Esophagus muscularis mucosa (tissue), 4 donors: ENCODE data around the gene KSR1. TPM values are rescaled to one million over a fixed set of nuclear protein-coding genes. Genes with fewer than 3 reads are reported as not detected.
"Not testable (repeated sequence)": the region's sequence is repeated elsewhere in the genome, so short reads cannot be mapped to it uniquely, and the experiment has no call there.

Experiments
- DNase-seq: peaks from one replicate; pipeline ENCODE4 v3.0.0-alpha.2; 2017; ENCODE audit errors: extremely low spot score
- H3K27ac ChIP-seq, 4 donors: fragments of 200-600 bp; sonication (generic); replicated peaks in 1 of 4; 1 replicate in 3 of 4; 2 replicates in 1 of 4; pipeline ENCODE4 v1.5.1; 2016 to 2019; ENCODE audit warnings: mild to moderate bottlenecking in 1 of 4
- H3K27me3 ChIP-seq, 4 donors: fragments of 200-600 bp; sonication (generic); one replicate each; pipeline versions ENCODE4 v1.5.1 to v1.6.0; 2016 to 2019
- H3K36me3 ChIP-seq, 4 donors: fragments of 200-600 bp; sonication (generic); one replicate each; pipeline ENCODE4 v1.5.1; 2016 to 2019
- H3K4me1 ChIP-seq, 4 donors: fragments of 200-600 bp; sonication (generic); one replicate each; pipeline ENCODE4 v1.5.1; 2016 to 2019
- H3K4me3 ChIP-seq, 4 donors: fragments of 200-600 bp; sonication (generic); 1 replicate in 2 of 4; 2 replicates in 2 of 4; pipeline ENCODE4 v1.5.1; 2016 to 2019; ENCODE audit warnings: mild to moderate bottlenecking in 4 of 4, moderate library complexity in 1 of 4
- H3K9me3 ChIP-seq, 4 donors: fragments of 200-600 bp; sonication (generic); 1 replicate in 3 of 4; 2 replicates in 1 of 4; pipeline ENCODE4 v1.5.1; 2016 to 2019
- EP300 ChIP-seq: sonication (generic); formaldehyde crosslinking; IDR thresholded peaks from one replicate; pipeline ENCODE4 v1.6.1; 2017; ENCODE audit warnings: antibody characterized with exemption
- POLR2A ChIP-seq: fragments of 450-650 bp; IDR thresholded peaks from one replicate; pipeline ENCODE4 v1.6.1; 2017; ENCODE audit warnings: antibody characterized with exemption, moderate library complexity, mild to moderate bottlenecking, low read depth
- POLR2AphosphoS5 ChIP-seq, 2 donors: sonication (generic); formaldehyde crosslinking; IDR thresholded peaks; one replicate each; pipeline ENCODE4 v1.6.1; 2017; ENCODE audit warnings: antibody characterized with exemption in 2 of 2
- WGBS: methylation state at CpG from one replicate; pipeline ENCODE4 v1.1.5; 2018; 5-methylcytosine and 5-hydroxymethylcytosine counted together
- intact Hi-C: fragments of 100-400 bp; cut with DNase I; formaldehyde crosslinking; loops from one replicate; pipeline ENCODE4 v1.15.1; 2023
- total RNA-seq, 4 donors: library from RNA; depleted of rRNA; stranded (reverse); fragments of >200 nt; gene quantifications; one replicate each; pipeline versions ENCODE4 v1.1.0 to v1.2.1, GENCODE V29; 2016
- TF ChIP-seq, protein P1 (sequence below), 3 experiments: fragments of 200-600 bp in 2 of 3; fragments of 450-650 bp in 1 of 3; sonication (generic) in 2 of 3; IDR thresholded peaks; one replicate each; pipeline ENCODE4 v1.5.1; 2017 to 2019; ENCODE audit warnings: antibody characterized with exemption in 3 of 3, mild to moderate bottlenecking in 2 of 3, moderate library complexity in 1 of 3

KSR1 gene
- total RNA-seq, 4 donors from 2014 or later, result 13.3 to 18.9 (median 13.7) TPM

DNA sequence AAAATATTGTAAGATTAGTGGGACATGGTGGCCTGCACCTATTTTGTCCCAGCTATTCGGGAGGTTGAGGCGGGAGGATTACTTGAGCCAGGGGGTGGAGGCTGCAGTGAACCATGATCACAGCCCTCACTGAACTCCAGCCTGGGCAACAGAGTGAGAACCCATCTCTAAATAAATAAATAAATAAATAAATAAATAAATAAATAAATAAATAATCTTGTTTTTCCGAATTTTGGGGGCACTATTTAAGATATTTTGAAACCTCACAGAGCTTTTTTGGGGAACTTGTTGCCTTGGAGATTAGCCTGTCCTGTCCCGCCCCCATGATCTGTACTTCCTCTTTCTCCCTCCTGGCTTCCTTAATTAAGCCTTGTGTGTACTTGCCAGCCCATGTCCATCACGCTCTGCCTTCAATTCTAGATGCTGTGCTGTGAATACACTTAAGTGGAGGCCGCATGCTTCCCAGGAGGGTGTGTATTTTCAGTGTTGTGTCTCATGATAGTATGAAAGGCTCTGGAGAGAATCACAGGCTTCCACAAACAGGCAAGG, 179.1 kb downstream of the KSR1 start:
- no peak for DNase-seq
- Histone ChIP-seq H3K4me3 (no peak overlapping the region), H3K9me3 (no peaks in the 10 kb centered on the region), H3K27me3 (no peaks in the 10 kb centered on the region), H3K4me1 (peaks cover 28 to 33% (median 32%) of the 10 kb centered on the region in 4 donors), H3K36me3 (peaks cover 0 to 11% (median 5%) of the 10 kb centered on the region in 4 donors), H3K27ac (no peak overlapping the region)
- WGBS, result 77% methylated on average over 6 of the region's 6 CpGs
- no peak for TF ChIP-seq POLR2AphosphoS5 (IDR thresholded peaks at IDR 0.05)
- TF ChIP-seq, protein P1, sequence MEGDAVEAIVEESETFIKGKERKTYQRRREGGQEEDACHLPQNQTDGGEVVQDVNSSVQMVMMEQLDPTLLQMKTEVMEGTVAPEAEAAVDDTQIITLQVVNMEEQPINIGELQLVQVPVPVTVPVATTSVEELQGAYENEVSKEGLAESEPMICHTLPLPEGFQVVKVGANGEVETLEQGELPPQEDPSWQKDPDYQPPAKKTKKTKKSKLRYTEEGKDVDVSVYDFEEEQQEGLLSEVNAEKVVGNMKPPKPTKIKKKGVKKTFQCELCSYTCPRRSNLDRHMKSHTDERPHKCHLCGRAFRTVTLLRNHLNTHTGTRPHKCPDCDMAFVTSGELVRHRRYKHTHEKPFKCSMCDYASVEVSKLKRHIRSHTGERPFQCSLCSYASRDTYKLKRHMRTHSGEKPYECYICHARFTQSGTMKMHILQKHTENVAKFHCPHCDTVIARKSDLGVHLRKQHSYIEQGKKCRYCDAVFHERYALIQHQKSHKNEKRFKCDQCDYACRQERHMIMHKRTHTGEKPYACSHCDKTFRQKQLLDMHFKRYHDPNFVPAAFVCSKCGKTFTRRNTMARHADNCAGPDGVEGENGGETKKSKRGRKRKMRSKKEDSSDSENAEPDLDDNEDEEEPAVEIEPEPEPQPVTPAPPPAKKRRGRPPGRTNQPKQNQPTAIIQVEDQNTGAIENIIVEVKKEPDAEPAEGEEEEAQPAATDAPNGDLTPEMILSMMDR (IDR thresholded peaks at IDR 0.05), result no peak
- TF ChIP-seq POLR2A, result no peak
- no peak for TF ChIP-seq EP300
- intact Hi-C loops, result no loop called here

DNA sequence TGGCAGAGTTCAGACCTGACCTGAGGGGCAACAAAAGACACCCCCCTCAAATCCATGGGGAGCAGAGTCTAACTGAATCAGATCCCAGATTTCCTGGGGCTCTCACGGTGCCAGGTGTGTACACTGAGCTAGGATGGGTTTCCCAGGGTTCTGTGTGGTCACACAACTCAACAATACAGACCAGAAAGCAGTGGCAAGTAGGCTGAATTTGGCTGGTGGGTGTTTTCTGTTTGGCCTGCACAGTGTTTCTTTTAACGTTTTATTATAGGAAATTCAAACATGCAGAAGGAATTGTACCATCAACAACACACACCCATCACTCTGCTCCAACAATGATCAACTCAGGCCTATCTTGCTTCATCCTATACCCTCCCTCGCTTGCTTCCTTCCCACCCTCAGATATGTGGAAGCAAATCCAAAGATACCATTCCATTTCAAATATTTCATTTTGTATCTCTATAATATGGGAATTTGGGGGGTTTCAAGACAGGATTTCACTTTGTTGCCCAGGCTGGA, 179.8 kb downstream of the KSR1 start:
- H3K27ac ChIP-seq, intact Hi-C loops, H3K4me3 ChIP-seq, H3K9me3 ChIP-seq, H3K27me3 ChIP-seq, DNase-seq: not testable (repeated sequence)
- WGBS, result 77% methylated on average over 3 of the region's 3 CpGs
- H3K4me1 ChIP-seq, result peaks cover 28 to 33% (median 31%) of the 10 kb centered on the region in 4 donors
- peaks cover 0 to 15% (median 6%) of the 10 kb centered on the region in 4 donors for H3K36me3 ChIP-seq

DNA sequence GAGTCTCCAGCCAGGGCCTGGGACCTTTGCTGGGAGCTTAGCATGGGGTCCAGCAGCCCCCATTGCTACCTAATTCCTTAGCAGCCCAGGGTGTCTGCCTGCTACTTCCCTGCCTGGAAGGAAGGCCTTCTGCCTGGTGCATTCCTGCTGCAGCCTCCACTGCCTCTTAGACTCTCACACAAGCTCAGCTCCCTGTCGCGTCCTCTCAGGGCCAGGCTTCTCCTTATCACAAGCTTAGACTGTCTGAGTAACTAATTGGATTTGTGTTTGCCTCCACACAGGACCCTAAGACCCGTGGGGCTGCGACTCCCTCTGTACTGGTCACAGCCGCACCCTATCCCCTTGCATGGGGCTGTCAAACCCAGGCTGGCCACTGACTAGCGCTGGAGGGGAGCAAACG, 181.6 kb downstream of the KSR1 start:
- intact Hi-C loops, DNase-seq, H3K27ac ChIP-seq, H3K27me3 ChIP-seq, H3K4me3 ChIP-seq, H3K9me3 ChIP-seq: not testable (repeated sequence)
- Histone ChIP-seq H3K4me1 (peaks cover 13 to 19% (median 16%) of the 10 kb centered on the region in 4 donors), H3K36me3 (peaks cover 0 to 15% (median 6%) of the 10 kb centered on the region in 4 donors)
- WGBS, result 89% methylated on average over 5 of the region's 7 CpGs

DNA sequence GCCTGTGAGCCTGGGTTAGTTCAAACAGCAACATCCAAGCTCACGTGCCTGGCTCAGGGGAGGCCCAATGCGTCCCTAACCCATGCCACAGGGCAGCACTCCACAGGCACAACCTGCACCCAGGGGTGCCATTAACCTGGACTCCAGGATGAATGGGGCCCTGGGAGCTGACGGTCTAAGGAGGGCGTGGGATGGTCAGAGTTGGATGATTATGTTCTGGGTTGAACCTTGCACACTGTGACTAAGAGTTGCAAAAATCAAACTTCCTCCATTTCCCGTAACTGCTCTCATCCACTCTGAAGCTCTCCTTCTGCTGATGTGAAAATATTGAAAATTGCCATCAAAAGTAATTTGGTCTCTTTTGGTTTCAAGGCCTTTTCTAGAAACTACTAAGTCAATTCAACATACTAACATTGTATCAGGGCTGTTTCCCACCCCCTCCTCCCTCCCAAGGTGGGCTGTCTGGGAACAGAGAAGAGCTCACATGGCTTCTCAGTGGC, 182.2 kb downstream of the KSR1 start:
- H3K27ac ChIP-seq, intact Hi-C loops, H3K9me3 ChIP-seq, DNase-seq, H3K27me3 ChIP-seq, H3K4me3 ChIP-seq: not testable (repeated sequence)
- peaks cover 6 to 12% (median 9%) of the 10 kb centered on the region in 4 donors for H3K4me1 ChIP-seq
- 80% methylated on average over 1 of the region's 5 CpGs for WGBS
- peaks cover 0 to 15% (median 6%) of the 10 kb centered on the region in 4 donors for H3K36me3 ChIP-seq

DNA sequence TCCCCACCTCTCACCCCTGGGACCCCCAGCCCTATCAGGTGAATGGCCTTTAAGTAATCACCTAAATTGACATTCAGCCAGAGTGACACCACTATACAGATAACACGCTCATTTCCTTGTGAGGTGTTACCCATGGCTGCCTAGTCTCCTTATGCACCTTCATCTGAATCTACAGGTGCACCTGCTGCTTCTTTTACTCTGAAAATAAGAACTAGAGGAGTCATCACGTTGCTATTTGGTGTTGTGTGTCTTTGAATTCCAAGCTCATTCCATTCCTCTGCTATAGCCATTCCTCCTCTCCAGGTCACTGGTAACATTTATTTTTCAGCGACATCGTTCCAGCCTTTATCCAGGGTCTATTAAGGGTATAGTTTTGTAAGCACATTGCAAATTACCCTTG, 184.5 kb downstream of the KSR1 start:
- TF ChIP-seq EP300 (no peak), POLR2A (no peak)
- 83% methylated on average over 4 of the region's 4 CpGs for WGBS

DNA sequence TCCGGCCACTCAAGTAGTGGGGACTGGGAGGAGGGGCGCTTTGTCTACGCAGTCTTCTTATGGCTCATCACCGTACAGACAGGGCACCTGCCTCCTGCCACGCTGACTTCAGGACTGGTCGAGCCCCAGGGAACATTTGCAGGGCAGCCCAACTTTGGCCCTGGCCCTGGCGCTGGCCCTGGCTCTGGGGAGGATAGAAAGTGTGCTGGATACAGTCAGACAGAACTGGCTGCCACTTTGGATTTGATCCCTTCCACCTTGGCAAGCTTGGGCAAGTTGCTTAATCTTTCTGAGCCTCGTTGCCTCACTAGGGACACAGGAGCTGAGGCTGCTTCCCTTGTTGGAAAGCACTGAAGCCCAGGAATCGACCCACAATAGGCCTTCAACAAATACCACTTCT, 188.3 kb downstream of the KSR1 start:
- DNase-seq, result no peak
- no peaks in the 10 kb centered on the region for H3K9me3 ChIP-seq
- H3K4me1 ChIP-seq, result peaks cover 4 to 14% (median 6%) of the 10 kb centered on the region in 4 donors
- peaks cover 0 to 32% (median 5%) of the 10 kb centered on the region in 4 donors for H3K36me3 ChIP-seq
- H3K27ac ChIP-seq, result no peak overlapping the region
- TF ChIP-seq, protein P1 (IDR thresholded peaks at IDR 0.05), result no peak
- TF ChIP-seq POLR2A, result no peak
- TF ChIP-seq EP300, result no peak
- TF ChIP-seq POLR2AphosphoS5 (IDR thresholded peaks at IDR 0.05), result no peak
- H3K27me3 ChIP-seq, result no peaks in the 10 kb centered on the region
- intact Hi-C loops, result no loop called here
- no peak overlapping the region for H3K4me3 ChIP-seq
- 88% methylated on average over 8 of the region's 9 CpGs for WGBS

More for the DNA sequence above, 184.5 kb downstream of the KSR1 start:
- H3K27me3 ChIP-seq, result no peaks in the 10 kb centered on the region
- H3K9me3 ChIP-seq, result no peaks in the 10 kb centered on the region
- intact Hi-C loops, result no loop called here
- no peak overlapping the region for H3K27ac ChIP-seq
- no peak for DNase-seq
- no peak overlapping the region for H3K4me3 ChIP-seq
- H3K36me3 ChIP-seq, result peaks cover 0 to 19% (median 7%) of the 10 kb centered on the region in 4 donors
- H3K4me1 ChIP-seq, result peaks cover 0 to 8% (median 2%) of the 10 kb centered on the region in 4 donors

DNA sequence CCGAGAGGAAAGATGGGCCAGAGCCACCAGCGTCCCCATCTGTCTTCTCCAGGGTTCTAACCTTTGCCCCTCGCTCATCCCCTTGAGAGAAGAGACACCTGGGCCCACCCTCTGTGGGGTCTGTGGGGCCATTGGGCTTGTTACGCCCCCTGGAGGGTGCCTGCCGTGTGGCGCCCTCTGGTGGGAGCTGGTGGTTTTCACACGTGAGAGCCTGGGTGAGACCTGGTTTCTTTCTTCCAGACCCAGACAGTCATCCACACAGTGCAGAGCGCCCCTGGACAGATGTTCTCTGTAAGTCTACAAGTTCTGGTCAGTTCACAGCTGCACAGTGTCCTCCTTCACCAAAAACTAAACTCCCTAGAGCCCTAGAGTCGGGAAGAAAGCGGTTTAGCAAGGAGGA, 189.4 kb downstream of the KSR1 start:
- H3K4me3 ChIP-seq, H3K27me3 ChIP-seq, H3K9me3 ChIP-seq, H3K27ac ChIP-seq, DNase-seq, intact Hi-C loops: not testable (repeated sequence)
- Histone ChIP-seq H3K36me3 (peaks cover 0 to 22% (median 1%) of the 10 kb centered on the region in 4 donors), H3K4me1 (peaks cover 4 to 14% (median 6%) of the 10 kb centered on the region in 4 donors)
- WGBS, result 83% methylated on average over 2 of the region's 10 CpGs
